ENCODE measurements around the gene UMAD1. TPM values are rescaled to one million over a fixed set of nuclear protein-coding genes. Genes with fewer than 3 reads are reported as not detected.
"Not testable (repeated sequence)": the region's sequence is repeated elsewhere in the genome, so short reads cannot be mapped to it uniquely, and the experiment has no call there.

Gene UMAD1
- total and polyA plus RNA-seq, 2 experiments from 2014 or later = 8.4 to 12.4 TPM

DNA sequence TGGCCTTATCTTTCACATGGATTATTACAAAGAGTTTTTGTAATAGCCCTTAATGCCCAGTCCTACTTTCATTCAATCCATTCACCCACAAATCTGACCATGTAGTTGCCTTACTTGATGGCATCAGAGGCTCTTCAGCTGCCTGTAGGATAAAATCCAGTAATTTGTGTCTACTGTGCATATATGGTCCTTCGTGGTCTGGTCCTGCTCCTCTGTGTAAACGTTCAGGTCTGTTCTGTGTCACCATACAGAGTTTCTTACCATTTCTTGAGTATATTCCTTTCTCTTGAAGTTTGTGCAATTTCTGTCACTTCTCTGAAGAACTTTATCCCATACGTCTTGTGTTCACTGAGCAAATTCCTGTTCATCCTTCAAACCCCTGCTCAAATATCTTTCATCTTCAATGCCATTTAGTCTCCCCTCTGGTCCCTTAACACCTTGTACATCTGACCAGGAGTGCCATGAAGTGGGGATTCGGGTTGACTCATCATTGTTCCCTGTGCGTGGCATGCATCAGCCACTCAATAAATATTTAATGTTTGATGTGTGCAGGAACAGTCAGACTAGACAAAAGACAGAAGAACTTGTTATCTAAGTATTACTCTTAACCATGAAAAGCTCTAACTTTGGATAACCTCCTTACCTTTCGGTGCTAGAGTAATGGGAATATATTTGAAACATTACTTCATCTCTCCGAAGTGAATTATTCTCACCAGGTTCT is 176.4 kb downstream of the UMAD1 start (continued):
- TF ChIP-seq ZNF462 (CRISPR knock-in tag; IDR thresholded peaks at IDR 0.05) = no peak

GRCh38 chr7:7817748-7818147 is 177.2 kb downstream of the UMAD1 start:
- ATAC-seq (no peak), DNase-seq (ENCODE audit: low spot score) (no peak)
- Histone ChIP-seq H3K4me1 (ENCODE audit: insufficient read depth) (peaks cover 25% of the 10 kb centered on the region), H3K4me2 (no peak overlapping the region), H3K27me3 (ENCODE audit: insufficient read depth) (no peaks in the 10 kb centered on the region), H2AFZ (no peak overlapping the region), H3K36me3 (ENCODE audit: insufficient read depth) (no peaks in the 10 kb centered on the region), H3F3A (replicated peaks; ENCODE audit: low read depth) (no peaks in the 10 kb centered on the region), H4K20me1 (replicated peaks; ENCODE audit: insufficient read depth) (no peaks in the 10 kb centered on the region), H3K9me2 (ENCODE audit: insufficient read depth) (no peaks in the 10 kb centered on the region), H3K4me3 (no peak overlapping the region), H3K27ac (ENCODE audit: low read depth) (no peak overlapping the region), H3K79me2 (replicated peaks; ENCODE audit: insufficient read depth) (no peaks in the 10 kb centered on the region)
- Mint-ChIP-seq H3K4me1 (peaks cover 24% of the 10 kb centered on the region), H3K27ac (no peak overlapping the region), H3K9me3 (no peaks in the 10 kb centered on the region), H3K27me3 (ENCODE audit: insufficient read depth, low read depth, poor library complexity) (no peaks in the 10 kb centered on the region), H3K4me3 (no peak overlapping the region), H3K36me3 (ENCODE audit: low read depth) (no peaks in the 10 kb centered on the region)
- TF ChIP-seq JUNB (IDR thresholded peaks at IDR 0.05; ENCODE audit: unreplicated experiment) (no peak), EZH2 (IDR thresholded peaks at IDR 0.05; ENCODE audit: low read depth, unreplicated experiment) (no peak), STAT1 (IDR thresholded peaks at IDR 0.05; ENCODE audit: unreplicated experiment) (no peak), ZNF114 (CRISPR knock-in tag; IDR thresholded peaks at IDR 0.05) (no peak), CREB1 (CRISPR knock-in tag; IDR thresholded peaks at IDR 0.05; ENCODE audit: low read depth) (no peak), EZH2phosphoT487 (IDR thresholded peaks at IDR 0.05; ENCODE audit: unreplicated experiment) (no peak)
- TF ChIP-seq, protein P1, sequence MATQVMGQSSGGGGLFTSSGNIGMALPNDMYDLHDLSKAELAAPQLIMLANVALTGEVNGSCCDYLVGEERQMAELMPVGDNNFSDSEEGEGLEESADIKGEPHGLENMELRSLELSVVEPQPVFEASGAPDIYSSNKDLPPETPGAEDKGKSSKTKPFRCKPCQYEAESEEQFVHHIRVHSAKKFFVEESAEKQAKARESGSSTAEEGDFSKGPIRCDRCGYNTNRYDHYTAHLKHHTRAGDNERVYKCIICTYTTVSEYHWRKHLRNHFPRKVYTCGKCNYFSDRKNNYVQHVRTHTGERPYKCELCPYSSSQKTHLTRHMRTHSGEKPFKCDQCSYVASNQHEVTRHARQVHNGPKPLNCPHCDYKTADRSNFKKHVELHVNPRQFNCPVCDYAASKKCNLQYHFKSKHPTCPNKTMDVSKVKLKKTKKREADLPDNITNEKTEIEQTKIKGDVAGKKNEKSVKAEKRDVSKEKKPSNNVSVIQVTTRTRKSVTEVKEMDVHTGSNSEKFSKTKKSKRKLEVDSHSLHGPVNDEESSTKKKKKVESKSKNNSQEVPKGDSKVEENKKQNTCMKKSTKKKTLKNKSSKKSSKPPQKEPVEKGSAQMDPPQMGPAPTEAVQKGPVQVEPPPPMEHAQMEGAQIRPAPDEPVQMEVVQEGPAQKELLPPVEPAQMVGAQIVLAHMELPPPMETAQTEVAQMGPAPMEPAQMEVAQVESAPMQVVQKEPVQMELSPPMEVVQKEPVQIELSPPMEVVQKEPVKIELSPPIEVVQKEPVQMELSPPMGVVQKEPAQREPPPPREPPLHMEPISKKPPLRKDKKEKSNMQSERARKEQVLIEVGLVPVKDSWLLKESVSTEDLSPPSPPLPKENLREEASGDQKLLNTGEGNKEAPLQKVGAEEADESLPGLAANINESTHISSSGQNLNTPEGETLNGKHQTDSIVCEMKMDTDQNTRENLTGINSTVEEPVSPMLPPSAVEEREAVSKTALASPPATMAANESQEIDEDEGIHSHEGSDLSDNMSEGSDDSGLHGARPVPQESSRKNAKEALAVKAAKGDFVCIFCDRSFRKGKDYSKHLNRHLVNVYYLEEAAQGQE (IDR thresholded peaks at IDR 0.05; ENCODE audit: unreplicated experiment) = no peak

DNA sequence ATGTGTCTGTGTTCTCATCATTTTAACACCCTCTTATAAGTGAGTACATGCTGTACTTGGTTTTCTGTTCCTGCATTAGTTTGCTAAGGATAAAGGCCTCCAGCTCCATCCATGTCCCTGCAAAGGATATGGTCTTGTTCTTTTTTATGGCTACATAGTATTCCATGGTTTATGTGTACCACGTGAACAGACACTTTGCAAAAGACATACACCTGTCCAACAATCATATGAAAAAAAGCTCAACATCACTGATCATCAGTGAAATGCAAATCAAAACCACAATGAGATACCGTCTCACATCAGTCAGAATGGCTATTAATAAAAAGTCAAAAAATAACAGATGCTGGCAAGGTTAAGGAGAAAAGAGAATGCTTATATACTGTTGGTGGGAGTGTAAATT is 177.6 kb downstream of the UMAD1 start:
- not testable (repeated sequence) for H2AFZ ChIP-seq; ATAC-seq; H3K27me3 ChIP-seq (ENCODE audit: insufficient read depth); H4K20me1 ChIP-seq (replicated peaks; ENCODE audit: insufficient read depth); H3K36me3 Mint-ChIP-seq (ENCODE audit: low read depth); H3K4me2 ChIP-seq; H3F3A ChIP-seq (replicated peaks; ENCODE audit: low read depth); H3K79me2 ChIP-seq (replicated peaks; ENCODE audit: insufficient read depth); H3K9me2 ChIP-seq (ENCODE audit: insufficient read depth); H3K4me3 Mint-ChIP-seq; H3K27ac ChIP-seq (ENCODE audit: low read depth); H3K9me3 Mint-ChIP-seq; H3K36me3 ChIP-seq (ENCODE audit: insufficient read depth); H3K27me3 Mint-ChIP-seq (ENCODE audit: insufficient read depth, low read depth, poor library complexity); DNase-seq (ENCODE audit: low spot score); H3K4me3 ChIP-seq; H3K27ac Mint-ChIP-seq
- H3K4me1 ChIP-seq (ENCODE audit: insufficient read depth) = peaks cover 29% of the 10 kb centered on the region
- H3K4me1 Mint-ChIP-seq = peaks cover 27% of the 10 kb centered on the region
